K562 (cell line): ENCODE measurements around the gene PITPNB. TPM values are rescaled to one million over a fixed set of nuclear protein-coding genes. Genes with fewer than 3 reads are reported as not detected.
A peak's percentile ranks its signal among the peaks of the same experiment; 100 is the strongest.

Source experiments
- BCOR ChIP-seq: fragments of 450-650 bp; IDR thresholded peaks from 2 replicates; pipeline ENCODE4 v1.6.1; 2016
- BRF2 ChIP-seq: IDR thresholded peaks from 3 replicates; pipeline ENCODE4 v1.6.1; 2011; ENCODE audit warnings: borderline replicate concordance, mild to moderate bottlenecking; ENCODE audit not compliant: insufficient read length, insufficient read depth
- EP400 ChIP-seq: fragments of 450-650 bp; IDR thresholded peaks from 2 replicates; pipeline ENCODE4 v1.6.1; 2017; ENCODE audit warnings: antibody characterized with exemption, mild to moderate bottlenecking, moderate library complexity
- FOXA1 ChIP-seq: fragments of 450-650 bp; IDR thresholded peaks from 2 replicates; pipeline ENCODE4 v1.6.1; 2016; ENCODE audit warnings: mild to moderate bottlenecking, borderline replicate concordance
- KDM1A ChIP-seq, 2 experiments: fragments of 450-650 bp; IDR thresholded peaks; 2 replicates each; pipeline ENCODE4 v1.6.1; 2016; ENCODE audit warnings: mild to moderate bottlenecking in 2 of 2
- MBD1 ChIP-seq: fragments of 250-450 bp; sonication (Bioruptor Pico); IDR thresholded peaks from 2 replicates; pipeline ENCODE4 v1.8.0; 2022; ENCODE audit warnings: inconsistent platforms
- POLR3A ChIP-seq: IDR thresholded peaks from 2 replicates; pipeline ENCODE4 v1.6.1; 2011; ENCODE audit warnings: borderline replicate concordance, mild to moderate bottlenecking, moderate library complexity; ENCODE audit not compliant: insufficient read length, insufficient read depth; ENCODE audit errors: extremely low read depth
- RAD21 ChIP-seq, 2 experiments: fragments of 250-450 bp in 1 of 2; fragments of 450-650 bp in 1 of 2; sonication (Bioruptor Pico) in 1 of 2; formaldehyde crosslinking in 1 of 2; IDR thresholded peaks in 1 of 2; conservative IDR thresholded peaks in 1 of 2; 2 replicates each; pipeline versions ENCODE4 v1.4.0 to v1.8.0; 2020 to 2022; ENCODE audit warnings: mild to moderate bottlenecking in 2 of 2, moderate library complexity in 1 of 2
- SIN3A ChIP-seq, 2 experiments: fragments of 150-350 bp in 1 of 2; IDR thresholded peaks; 2 replicates each; pipeline ENCODE4 v1.6.1; 2011 to 2016; ENCODE audit warnings: borderline replicate concordance in 2 of 2, low read depth in 2 of 2, low read length in 2 of 2, mild to moderate bottlenecking in 2 of 2, moderate library complexity in 2 of 2; ENCODE audit not compliant: control insufficient read depth in 1 of 2
- ZNF318 ChIP-seq, 2 experiments: fragments of 450-650 bp; IDR thresholded peaks; 2 replicates each; pipeline ENCODE4 v1.6.1; 2016; ENCODE audit warnings: mild to moderate bottlenecking in 2 of 2, borderline replicate concordance in 1 of 2, low read depth in 1 of 2, moderate library complexity in 1 of 2
- polyA plus RNA-seq, 8 experiments: library from polyadenylated mRNA; depleted of rRNA in 4 of 8; stranded (reverse) in 5 of 8; unstranded in 3 of 8; fragments of >200 nt; fragmentation: Nextera tagmentation in 2 of 8; fragmentation: Illumina TruSeq in 1 of 8; extraction: Ambion mirVana in 2 of 8; extraction: Trizol in 1 of 8; gene quantifications; 2 replicates each; pipeline versions ENCODE4 v1.2.1 to v1.2.3, GENCODE V29; 2011 to 2014; ENCODE audit warnings: inconsistent platforms in 1 of 8, missing spikeins in 1 of 8
- total RNA-seq, 7 experiments: library from RNA; depleted of rRNA in 6 of 7; stranded (reverse); fragments of >200 nt in 6 of 7; fragmentation: Illumina TruSeq in 2 of 7; extraction: Trizol in 2 of 7; gene quantifications; 2 replicates each; pipeline versions ENCODE4 v1.2.1 to v1.2.3, GENCODE V29; 2011 to 2021; ENCODE audit warnings: low replicate concordance in 1 of 7
- TF ChIP-seq, protein P1 (sequence below): conservative IDR thresholded peaks from 2 replicates; pipeline ENCODE4 v1.6.1; 2011; ENCODE audit warnings: low read depth, mild to moderate bottlenecking, low read length; ENCODE audit not compliant: control insufficient read depth

The PITPNB gene
- total and polyA plus RNA-seq, 9 of the 15 experiments (the other 6 are each of a cell fraction or from before 2014, with no cell fraction given), result 13.1 to 52.4 (median 34.7) TPM

DNA sequence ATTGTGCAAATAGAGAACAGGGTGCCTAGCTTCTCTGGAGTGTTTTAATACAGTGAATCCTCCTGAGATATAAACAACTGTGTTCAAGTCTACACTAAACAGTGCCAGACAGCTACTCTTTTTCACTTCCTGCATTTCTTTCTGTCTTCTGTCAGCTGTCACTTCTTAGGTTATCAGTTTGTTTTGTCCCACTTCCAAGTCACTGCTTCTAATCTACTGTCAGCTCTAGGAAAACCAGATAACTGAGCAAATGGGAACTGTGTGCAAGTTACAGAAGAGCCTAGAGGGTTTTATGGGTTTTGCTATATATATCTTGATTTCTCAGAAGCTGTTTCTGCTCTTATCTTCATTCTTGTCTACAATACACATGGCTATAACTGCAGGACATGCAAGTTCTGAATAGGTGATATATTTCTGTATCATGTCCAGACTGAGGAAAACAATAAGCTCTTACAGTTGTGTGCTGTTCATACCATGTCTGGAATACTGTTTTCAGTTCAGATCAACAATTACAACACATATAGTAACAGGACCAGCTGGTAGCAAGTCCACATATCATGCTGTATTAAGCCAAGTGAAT, 5.8 kb downstream of the PITPNB start (continued):
- TF ChIP-seq ZNF318 (IDR thresholded peaks at IDR 0.05; ENCODE audit: borderline replicate concordance in 1 of 2, low read depth in 1 of 2), result peak in 1 of 2 experiments; percentile 62; a peak in 1 of 4 replicates
- TF ChIP-seq, protein P1, sequence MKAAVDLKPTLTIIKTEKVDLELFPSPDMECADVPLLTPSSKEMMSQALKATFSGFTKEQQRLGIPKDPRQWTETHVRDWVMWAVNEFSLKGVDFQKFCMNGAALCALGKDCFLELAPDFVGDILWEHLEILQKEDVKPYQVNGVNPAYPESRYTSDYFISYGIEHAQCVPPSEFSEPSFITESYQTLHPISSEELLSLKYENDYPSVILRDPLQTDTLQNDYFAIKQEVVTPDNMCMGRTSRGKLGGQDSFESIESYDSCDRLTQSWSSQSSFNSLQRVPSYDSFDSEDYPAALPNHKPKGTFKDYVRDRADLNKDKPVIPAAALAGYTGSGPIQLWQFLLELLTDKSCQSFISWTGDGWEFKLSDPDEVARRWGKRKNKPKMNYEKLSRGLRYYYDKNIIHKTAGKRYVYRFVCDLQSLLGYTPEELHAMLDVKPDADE, result no peak
- TF ChIP-seq KDM1A (IDR thresholded peaks at IDR 0.05), result peak in 1 of 2 experiments; percentile 54; a peak in 1 of 4 replicates
- TF ChIP-seq SIN3A (IDR thresholded peaks at IDR 0.05; ENCODE audit: borderline replicate concordance in 2 of 2, control insufficient read depth in 1 of 2, low read depth in 2 of 2, low read length in 2 of 2), result peak; percentile 28 to 48; a peak in 2 of 4 replicates
- TF ChIP-seq BCOR, result no peak
- TF ChIP-seq EP400, result peak; percentile 44
- TF ChIP-seq RAD21 (CRISPR knock-in tag; conservative IDR thresholded peaks at IDR 0.05 in 1 of 2, IDR thresholded peaks at IDR 0.05 in 1 of 2), result no peak
- no peak for TF ChIP-seq BRF2
- TF ChIP-seq MBD1 (CRISPR knock-in tag), result no peak
- TF ChIP-seq FOXA1, result no peak
- no peak for TF ChIP-seq POLR3A
